ENCODE data around the gene ACVR1B.

DNA sequence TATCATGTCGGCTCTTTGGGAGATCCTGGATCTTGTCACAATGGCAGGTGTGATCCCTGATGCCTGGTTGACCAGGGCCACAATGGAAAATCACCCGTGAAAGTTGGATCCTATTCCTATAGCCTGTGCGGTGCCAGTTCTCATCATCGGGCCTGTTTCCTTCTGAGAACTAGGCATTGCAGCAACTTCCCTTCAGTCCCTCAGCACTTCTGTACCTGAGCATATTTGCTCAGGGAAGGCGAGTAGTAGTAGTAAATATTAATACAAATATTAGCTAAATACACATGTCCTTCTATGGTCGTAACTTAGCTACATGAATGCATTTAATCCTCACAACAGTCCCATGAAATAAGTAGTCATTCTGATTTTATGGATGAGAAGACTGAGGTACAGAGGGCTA lies 33.2 kb downstream of the ACVR1B start:
- TF ChIP-seq, protein P1, sequence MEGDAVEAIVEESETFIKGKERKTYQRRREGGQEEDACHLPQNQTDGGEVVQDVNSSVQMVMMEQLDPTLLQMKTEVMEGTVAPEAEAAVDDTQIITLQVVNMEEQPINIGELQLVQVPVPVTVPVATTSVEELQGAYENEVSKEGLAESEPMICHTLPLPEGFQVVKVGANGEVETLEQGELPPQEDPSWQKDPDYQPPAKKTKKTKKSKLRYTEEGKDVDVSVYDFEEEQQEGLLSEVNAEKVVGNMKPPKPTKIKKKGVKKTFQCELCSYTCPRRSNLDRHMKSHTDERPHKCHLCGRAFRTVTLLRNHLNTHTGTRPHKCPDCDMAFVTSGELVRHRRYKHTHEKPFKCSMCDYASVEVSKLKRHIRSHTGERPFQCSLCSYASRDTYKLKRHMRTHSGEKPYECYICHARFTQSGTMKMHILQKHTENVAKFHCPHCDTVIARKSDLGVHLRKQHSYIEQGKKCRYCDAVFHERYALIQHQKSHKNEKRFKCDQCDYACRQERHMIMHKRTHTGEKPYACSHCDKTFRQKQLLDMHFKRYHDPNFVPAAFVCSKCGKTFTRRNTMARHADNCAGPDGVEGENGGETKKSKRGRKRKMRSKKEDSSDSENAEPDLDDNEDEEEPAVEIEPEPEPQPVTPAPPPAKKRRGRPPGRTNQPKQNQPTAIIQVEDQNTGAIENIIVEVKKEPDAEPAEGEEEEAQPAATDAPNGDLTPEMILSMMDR (conservative IDR thresholded peaks at IDR 0.05) = no peak
- no peak for TF ChIP-seq EZH2 (IDR thresholded peaks at IDR 0.05; ENCODE audit: low read depth)

Data from PC-9 (cell line).